Measurements from ENCODE around the gene SLC43A2. TPM values are rescaled to one million over a fixed set of nuclear protein-coding genes. Genes with fewer than 3 reads are reported as not detected.
A peak's percentile ranks its signal among the peaks of the same experiment; 100 is the strongest.

Gene SLC43A2
- total RNA-seq, 1 experiment from 2014 or later: 3.4 TPM

- peak; percentile 93 for DNase-seq (ENCODE audit: low read depth, low spot score)
Measured at GRCh38 chr17:1628856-1629503, 346 bp upstream of the SLC43A2 start.

GRCh38 chr17:1627182-1627981, 1.3 kb downstream of the SLC43A2 start:
- DNase-seq (ENCODE audit: low read depth, low spot score): no peak
- in situ Hi-C loops (cut with HindIII; ENCODE audit: low pct_unique_long_range_greater_than_20kb, low sequenced_read_pairs): no loop called here

More at GRCh38 chr17:1628856-1629503, 346 bp upstream of the SLC43A2 start:
- in situ Hi-C loops (cut with HindIII; ENCODE audit: low pct_unique_long_range_greater_than_20kb, low sequenced_read_pairs): no loop called here

- in situ Hi-C loops (cut with HindIII; ENCODE audit: low pct_unique_long_range_greater_than_20kb, low sequenced_read_pairs): no loop called here
- DNase-seq (ENCODE audit: low read depth, low spot score): no peak
Measured at GRCh38 chr17:1626333-1626732, 2.3 kb downstream of the SLC43A2 start.

GRCh38 chr17:1625581-1625980, 3.1 kb downstream of the SLC43A2 start:
- no peak for DNase-seq (ENCODE audit: low read depth, low spot score)
- in situ Hi-C loops (cut with HindIII; ENCODE audit: low pct_unique_long_range_greater_than_20kb, low sequenced_read_pairs): no loop called here

GRCh38 chr17:1625053-1625452, 3.6 kb downstream of the SLC43A2 start:
- no peak for DNase-seq (ENCODE audit: low read depth, low spot score)
- in situ Hi-C loops (cut with HindIII; ENCODE audit: low pct_unique_long_range_greater_than_20kb, low sequenced_read_pairs): no loop called here

GRCh38 chr17:1624650-1625049, 4.0 kb downstream of the SLC43A2 start:
- in situ Hi-C loops (cut with HindIII; ENCODE audit: low pct_unique_long_range_greater_than_20kb, low sequenced_read_pairs): no loop called here
- DNase-seq (ENCODE audit: low read depth, low spot score): no peak

- in situ Hi-C loops (cut with HindIII; ENCODE audit: low pct_unique_long_range_greater_than_20kb, low sequenced_read_pairs): no loop called here
Measured at GRCh38 chr17:1623057-1623630, 5.5 kb downstream of the SLC43A2 start.

GRCh38 chr17:1621273-1621954, 7.2 kb downstream of the SLC43A2 start:
- in situ Hi-C loops (cut with HindIII; ENCODE audit: low pct_unique_long_range_greater_than_20kb, low sequenced_read_pairs): no loop called here
- DNase-seq (ENCODE audit: low read depth, low spot score): no peak

More at GRCh38 chr17:1623057-1623630, 5.5 kb downstream of the SLC43A2 start:
- DNase-seq (ENCODE audit: low read depth, low spot score): no peak

- in situ Hi-C loops (cut with HindIII; ENCODE audit: low pct_unique_long_range_greater_than_20kb, low sequenced_read_pairs): no loop called here
Measured at GRCh38 chr17:1620486-1620885, 8.1 kb downstream of the SLC43A2 start.

GRCh38 chr17:1617620-1618174, 10.9 kb downstream of the SLC43A2 start:
- peak; percentile 49 for DNase-seq (ENCODE audit: low read depth, low spot score)
- in situ Hi-C loops (cut with HindIII; ENCODE audit: low pct_unique_long_range_greater_than_20kb, low sequenced_read_pairs): no loop called here

More at GRCh38 chr17:1620486-1620885, 8.1 kb downstream of the SLC43A2 start:
- no peak for DNase-seq (ENCODE audit: low read depth, low spot score)

- in situ Hi-C loops (cut with HindIII; ENCODE audit: low pct_unique_long_range_greater_than_20kb, low sequenced_read_pairs): no loop called here
- no peak for DNase-seq (ENCODE audit: low read depth, low spot score)
Measured at GRCh38 chr17:1616101-1616500, 12.5 kb downstream of the SLC43A2 start.

- DNase-seq (ENCODE audit: low read depth, low spot score): no peak
- in situ Hi-C loops (cut with HindIII; ENCODE audit: low pct_unique_long_range_greater_than_20kb, low sequenced_read_pairs): no loop called here
Measured at GRCh38 chr17:1612400-1612799, 16.2 kb downstream of the SLC43A2 start.

- in situ Hi-C loops (cut with HindIII; ENCODE audit: low pct_unique_long_range_greater_than_20kb, low sequenced_read_pairs): no loop called here
- DNase-seq (ENCODE audit: low read depth, low spot score): no peak
Measured at GRCh38 chr17:1611715-1612114, 16.9 kb downstream of the SLC43A2 start.

- in situ Hi-C loops (cut with HindIII; ENCODE audit: low pct_unique_long_range_greater_than_20kb, low sequenced_read_pairs): no loop called here
- peak; percentile 54 for DNase-seq (ENCODE audit: low read depth, low spot score)
Measured at GRCh38 chr17:1608676-1609075, 20.0 kb downstream of the SLC43A2 start.

- in situ Hi-C loops (cut with HindIII; ENCODE audit: low pct_unique_long_range_greater_than_20kb, low sequenced_read_pairs): no loop called here
- DNase-seq (ENCODE audit: low read depth, low spot score): no peak
Measured at GRCh38 chr17:1607971-1608320, 20.7 kb downstream of the SLC43A2 start.

- no peak for DNase-seq (ENCODE audit: low read depth, low spot score)
- in situ Hi-C loops (cut with HindIII; ENCODE audit: low pct_unique_long_range_greater_than_20kb, low sequenced_read_pairs): no loop called here
Measured at GRCh38 chr17:1606352-1606985, 22.2 kb downstream of the SLC43A2 start.

- DNase-seq (ENCODE audit: low read depth, low spot score): no peak
- in situ Hi-C loops (cut with HindIII; ENCODE audit: low pct_unique_long_range_greater_than_20kb, low sequenced_read_pairs): no loop called here
Measured at GRCh38 chr17:1605681-1606351, 22.8 kb downstream of the SLC43A2 start.
